Prostate gland (tissue), 2 donors: ENCODE measurements around the gene RESF1.

Source experiments
- CTCF ChIP-seq, 4 experiments: fragments of 200-600 bp in 2 of 4; fragments of 450-650 bp in 2 of 4; sonication (generic) in 2 of 4; IDR thresholded peaks; 1 replicate in 3 of 4; 2 replicates in 1 of 4; pipeline ENCODE4 v1.5.1; 2016 to 2019; ENCODE audit warnings: antibody characterized with exemption in 4 of 4, mild to moderate bottlenecking in 2 of 4, moderate library complexity in 2 of 4
- POLR2A ChIP-seq: fragments of 450-650 bp; IDR thresholded peaks from one replicate; pipeline ENCODE4 v1.6.1; 2016; ENCODE audit warnings: antibody characterized with exemption, mild to moderate bottlenecking
- POLR2AphosphoS5 ChIP-seq: sonication (generic); formaldehyde crosslinking; IDR thresholded peaks from one replicate; pipeline ENCODE4 v1.6.1; 2017; ENCODE audit warnings: antibody characterized with exemption

- TF ChIP-seq CTCF (IDR thresholded peaks at IDR 0.05) (no peak), POLR2A (no peak), POLR2AphosphoS5 (no peak)
These were observed 36.2 kb upstream of the RESF1 start for GRCh38 chr12:31923063-31923412.
